ENCODE results near the gene PAQR3. TPM values are rescaled to one million over a fixed set of nuclear protein-coding genes. Genes with fewer than 3 reads are reported as not detected.
A peak's percentile ranks its signal among the peaks of the same experiment; 100 is the strongest.

PAQR3 gene
- total and polyA plus RNA-seq, 12 donors = 1.1 to 14.1 (median 5.8) TPM

DNA sequence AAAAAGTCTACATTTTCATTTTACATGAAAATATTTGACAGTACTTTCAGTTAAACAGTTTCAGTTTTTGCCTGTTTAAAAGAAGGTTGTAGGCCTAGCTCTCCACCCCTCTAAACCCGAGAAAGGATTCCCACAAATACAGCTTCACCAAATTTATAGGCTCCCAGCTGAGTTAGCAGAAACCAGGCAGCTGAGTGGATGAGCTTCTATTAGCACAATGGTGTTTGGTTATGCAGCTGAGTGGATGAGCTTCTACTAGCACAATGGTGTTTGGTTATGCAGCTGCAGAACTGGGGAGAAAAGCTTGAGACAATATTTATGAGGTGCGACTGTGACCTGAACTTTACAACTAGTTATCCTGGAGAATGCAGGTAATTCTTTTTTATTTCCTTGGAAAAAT lies 36.6 kb upstream of the PAQR3 start:
- H3K27ac ChIP-seq = no peak overlapping the region
- no peaks in the 10 kb centered on the region for H3K4me1 ChIP-seq (replicated peaks in 1 of 2)
- no peaks in the 10 kb centered on the region for H3K36me3 ChIP-seq (replicated peaks in 1 of 2)
- DNase-seq = no peak
- 63 to 71% (median 66%) methylated on average over 2 of the region's 2 CpGs for WGBS, 4 donors
- intact Hi-C loops (cut with DNase I) = no loop called here
- TF ChIP-seq, protein P1, sequence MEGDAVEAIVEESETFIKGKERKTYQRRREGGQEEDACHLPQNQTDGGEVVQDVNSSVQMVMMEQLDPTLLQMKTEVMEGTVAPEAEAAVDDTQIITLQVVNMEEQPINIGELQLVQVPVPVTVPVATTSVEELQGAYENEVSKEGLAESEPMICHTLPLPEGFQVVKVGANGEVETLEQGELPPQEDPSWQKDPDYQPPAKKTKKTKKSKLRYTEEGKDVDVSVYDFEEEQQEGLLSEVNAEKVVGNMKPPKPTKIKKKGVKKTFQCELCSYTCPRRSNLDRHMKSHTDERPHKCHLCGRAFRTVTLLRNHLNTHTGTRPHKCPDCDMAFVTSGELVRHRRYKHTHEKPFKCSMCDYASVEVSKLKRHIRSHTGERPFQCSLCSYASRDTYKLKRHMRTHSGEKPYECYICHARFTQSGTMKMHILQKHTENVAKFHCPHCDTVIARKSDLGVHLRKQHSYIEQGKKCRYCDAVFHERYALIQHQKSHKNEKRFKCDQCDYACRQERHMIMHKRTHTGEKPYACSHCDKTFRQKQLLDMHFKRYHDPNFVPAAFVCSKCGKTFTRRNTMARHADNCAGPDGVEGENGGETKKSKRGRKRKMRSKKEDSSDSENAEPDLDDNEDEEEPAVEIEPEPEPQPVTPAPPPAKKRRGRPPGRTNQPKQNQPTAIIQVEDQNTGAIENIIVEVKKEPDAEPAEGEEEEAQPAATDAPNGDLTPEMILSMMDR (IDR thresholded peaks at IDR 0.05) = no peak
- TF ChIP-seq POLR2A (IDR thresholded peaks at IDR 0.05) = no peak
- H3K9me3 ChIP-seq (replicated peaks in 1 of 3) = no peaks in the 10 kb centered on the region
- H3K4me3 ChIP-seq = no peak overlapping the region
- H3K27me3 ChIP-seq = no peaks in the 10 kb centered on the region

GRCh38 chr4:78971776-78972175 lies 32.5 kb upstream of the PAQR3 start:
- peak overlapping the region in 1 of 4 donors; percentile 2 for H3K4me3 ChIP-seq
- DNase-seq = no peak
- 48 to 62% (median 52%) methylated on average over 1 of the region's 1 CpG for WGBS, 4 donors
- intact Hi-C loops (cut with DNase I) = no loop called here
- H3K27ac ChIP-seq = peak overlapping the region in 1 of 5 donors; percentile 27
- TF ChIP-seq, protein P1 (IDR thresholded peaks at IDR 0.05) = no peak
- TF ChIP-seq POLR2A (IDR thresholded peaks at IDR 0.05) = no peak
- no peaks in the 10 kb centered on the region for H3K9me3 ChIP-seq (replicated peaks in 1 of 3)
- no peaks in the 10 kb centered on the region for H3K36me3 ChIP-seq (replicated peaks in 1 of 2)
- no peaks in the 10 kb centered on the region for H3K27me3 ChIP-seq
- no peaks in the 10 kb centered on the region for H3K4me1 ChIP-seq (replicated peaks in 1 of 2)

- peak overlapping the region in 1 of 5 donors; percentile 27 for H3K27ac ChIP-seq
- no peak overlapping the region for H3K4me3 ChIP-seq
- no peaks in the 10 kb centered on the region for H3K4me1 ChIP-seq (replicated peaks in 1 of 2)
- no peaks in the 10 kb centered on the region for H3K36me3 ChIP-seq (replicated peaks in 1 of 2)
- TF ChIP-seq, protein P1 (IDR thresholded peaks at IDR 0.05) = no peak
- no peak for TF ChIP-seq POLR2A (IDR thresholded peaks at IDR 0.05)
- intact Hi-C loops (cut with DNase I) = no loop called here
- H3K27me3 ChIP-seq = no peaks in the 10 kb centered on the region
- no peaks in the 10 kb centered on the region for H3K9me3 ChIP-seq (replicated peaks in 1 of 3)
- DNase-seq = no peak
- 32 to 75% (median 44%) methylated on average over 1 of the region's 1 CpG for WGBS, 4 donors
These were observed 32.1 kb upstream of the PAQR3 start for GRCh38 chr4:78971326-78971725.

DNA sequence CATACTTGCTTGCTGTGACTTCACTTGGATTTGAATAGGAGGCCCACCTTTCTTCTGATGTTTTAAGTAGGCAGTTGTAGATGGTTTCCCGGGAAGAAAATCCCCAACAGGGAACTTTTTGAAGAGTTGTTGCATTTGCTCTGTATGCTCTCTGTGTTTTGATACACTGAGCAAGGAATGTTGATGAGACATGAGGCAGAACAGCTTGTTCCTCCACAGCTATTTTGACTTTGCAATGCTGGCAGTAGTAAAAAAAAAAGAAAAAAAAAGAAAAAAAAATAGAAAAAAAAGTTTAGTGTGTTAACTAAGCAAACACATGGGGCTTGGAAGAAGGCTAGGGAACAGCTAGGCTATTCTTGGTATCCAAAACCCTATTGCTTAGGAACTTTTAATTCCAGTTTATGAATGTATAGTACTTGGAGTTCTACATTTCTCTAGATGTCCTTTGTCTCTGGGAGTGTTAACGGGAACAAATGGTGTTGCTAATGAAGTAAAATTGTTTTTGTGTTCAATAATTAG lies 23.4 kb upstream of the PAQR3 start:
- no peak for TF ChIP-seq POLR2A (IDR thresholded peaks at IDR 0.05)
- TF ChIP-seq, protein P1 (IDR thresholded peaks at IDR 0.05) = no peak
- no peak overlapping the region for H3K27ac ChIP-seq
- H3K4me1 ChIP-seq (replicated peaks in 1 of 2) = no peaks in the 10 kb centered on the region
- no peak overlapping the region for H3K4me3 ChIP-seq
- H3K9me3 ChIP-seq (replicated peaks in 1 of 3) = no peaks in the 10 kb centered on the region
- WGBS, 4 donors = 67 to 80% (median 75%) methylated on average over 2 of the region's 2 CpGs
- H3K36me3 ChIP-seq (replicated peaks in 1 of 2) = no peaks in the 10 kb centered on the region
- H3K27me3 ChIP-seq = no peaks in the 10 kb centered on the region
- intact Hi-C loops (cut with DNase I) = no loop called here
- DNase-seq = no peak
